ENCODE measurements around the gene RCAN1. TPM values are rescaled to one million over a fixed set of nuclear protein-coding genes. Genes with fewer than 3 reads are reported as not detected.
A peak's percentile ranks its signal among the peaks of the same experiment; 100 is the strongest.

Gene RCAN1
- total and polyA plus RNA-seq, 2 experiments from 2014 or later: 79.4 to 113 TPM

GRCh38 chr21:34618941-34619340, 4.0 kb upstream of the RCAN1 start:
- H3K27ac ChIP-seq: no peak overlapping the region
- TF ChIP-seq EZH2 (IDR thresholded peaks at IDR 0.05; ENCODE audit: borderline replicate concordance): no peak
- no peak for TF ChIP-seq EZH2phosphoT487 (IDR thresholded peaks at IDR 0.05; ENCODE audit: low read depth, severe bottlenecking, unreplicated experiment)
- no peak for TF ChIP-seq CTCF (IDR thresholded peaks at IDR 0.05; ENCODE audit: poor library complexity)
- no peaks in the 10 kb centered on the region for H4K20me1 ChIP-seq (ENCODE audit: insufficient read depth, poor library complexity, severe bottlenecking)
- peaks cover 2% of the 10 kb centered on the region for H3K79me2 ChIP-seq
- no peaks in the 10 kb centered on the region for H3K36me3 ChIP-seq (replicated peaks; ENCODE audit: insufficient read depth, low read depth)
- 79% methylated on average over 1 of the region's 1 CpG for WGBS (ENCODE audit: low lambda C conversion rate, missing lambda C conversion rate)
- DNase-seq (ENCODE audit: low spot score): no peak
- H3K4me3 ChIP-seq: no peak overlapping the region
- no peak overlapping the region for H3K4me2 ChIP-seq
- no peak overlapping the region for H2AFZ ChIP-seq
- H3K9me2 ChIP-seq (replicated peaks; ENCODE audit: insufficient read depth): no peaks in the 10 kb centered on the region
- peaks cover 1% of the 10 kb centered on the region for H3K4me1 ChIP-seq (ENCODE audit: insufficient read depth)
- H3K27me3 ChIP-seq: no peaks in the 10 kb centered on the region
- H3K9me3 ChIP-seq (ENCODE audit: low read depth): no peaks in the 10 kb centered on the region

- no peak for DNase-seq (ENCODE audit: low spot score)
- WGBS (ENCODE audit: low lambda C conversion rate, missing lambda C conversion rate): 88% methylated on average over 8 of the region's 8 CpGs
- Histone ChIP-seq H3K27me3 (no peaks in the 10 kb centered on the region), H4K20me1 (ENCODE audit: insufficient read depth, poor library complexity, severe bottlenecking) (no peaks in the 10 kb centered on the region), H3K9me2 (replicated peaks; ENCODE audit: insufficient read depth) (no peaks in the 10 kb centered on the region), H3K9me3 (ENCODE audit: low read depth) (no peaks in the 10 kb centered on the region), H3K4me1 (ENCODE audit: insufficient read depth) (peaks cover 5% of the 10 kb centered on the region), H3K27ac (no peak overlapping the region), H3K4me2 (no peak overlapping the region), H3K79me2 (peaks cover 13% of the 10 kb centered on the region), H2AFZ (no peak overlapping the region), H3K36me3 (replicated peaks; ENCODE audit: insufficient read depth, low read depth) (no peaks in the 10 kb centered on the region), H3K4me3 (no peak overlapping the region)
- no peak for TF ChIP-seq EZH2phosphoT487 (IDR thresholded peaks at IDR 0.05; ENCODE audit: low read depth, severe bottlenecking, unreplicated experiment)
- TF ChIP-seq CTCF (IDR thresholded peaks at IDR 0.05; ENCODE audit: poor library complexity): no peak
- no peak for TF ChIP-seq EZH2 (IDR thresholded peaks at IDR 0.05; ENCODE audit: borderline replicate concordance)
These were observed 2.9 kb upstream of the RCAN1 start for GRCh38 chr21:34617753-34618339.

- TF ChIP-seq CTCF (IDR thresholded peaks at IDR 0.05; ENCODE audit: poor library complexity) (no peak), EZH2phosphoT487 (IDR thresholded peaks at IDR 0.05; ENCODE audit: low read depth, severe bottlenecking, unreplicated experiment) (no peak), EZH2 (IDR thresholded peaks at IDR 0.05; ENCODE audit: borderline replicate concordance) (no peak)
- peak overlapping the region; percentile 29 for H3K4me3 ChIP-seq
- peak overlapping the region; percentile 79 for H3K4me2 ChIP-seq
- H3K36me3 ChIP-seq (replicated peaks; ENCODE audit: insufficient read depth, low read depth): no peaks in the 10 kb centered on the region
- H3K9me2 ChIP-seq (replicated peaks; ENCODE audit: insufficient read depth): no peaks in the 10 kb centered on the region
- no peaks in the 10 kb centered on the region for H4K20me1 ChIP-seq (ENCODE audit: insufficient read depth, poor library complexity, severe bottlenecking)
- 10% methylated on average over 8 of the region's 8 CpGs for WGBS (ENCODE audit: low lambda C conversion rate, missing lambda C conversion rate)
- no peaks in the 10 kb centered on the region for H3K27me3 ChIP-seq
- no peak for DNase-seq (ENCODE audit: low spot score)
- H3K79me2 ChIP-seq: peaks cover 24% of the 10 kb centered on the region
- H2AFZ ChIP-seq: peak overlapping the region; percentile 47
- peaks cover 5% of the 10 kb centered on the region for H3K4me1 ChIP-seq (ENCODE audit: insufficient read depth)
- no peaks in the 10 kb centered on the region for H3K9me3 ChIP-seq (ENCODE audit: low read depth)
- H3K27ac ChIP-seq: no peak overlapping the region
These were observed 538 bp upstream of the RCAN1 start for GRCh38 chr21:34615487-34615814.
